ENCODE measurements around the gene DDIT4L. TPM values are rescaled to one million over a fixed set of nuclear protein-coding genes. Genes with fewer than 3 reads are reported as not detected.

The DDIT4L gene
- total and polyA plus RNA-seq, 2 of the 13 experiments (the other 11 are each of a cell fraction or from before 2014, with no cell fraction given), result not detected

DNA sequence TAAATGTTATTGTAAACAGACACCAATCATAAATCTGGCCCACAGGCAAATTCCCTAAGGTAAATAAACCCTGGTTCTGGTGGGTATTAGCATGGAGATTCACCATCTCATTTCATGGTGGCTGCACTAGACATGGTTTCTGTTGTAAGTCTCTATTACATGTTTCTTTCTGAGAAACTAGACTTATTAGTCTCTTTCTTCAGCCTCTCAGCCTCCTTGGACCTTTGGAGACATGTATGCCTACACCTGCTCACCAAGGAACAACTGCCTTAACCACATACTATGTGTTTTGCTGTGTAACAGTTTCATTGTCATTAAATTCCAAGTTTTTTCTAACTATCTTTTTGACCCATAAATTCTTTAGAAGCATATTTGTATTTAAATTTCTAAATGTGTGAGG, 13.1 kb downstream of the DDIT4L start:
- Histone ChIP-seq H3K27ac (ENCODE audit: extremely low read length, insufficient read depth, low read length) (no peak overlapping the region), H3K9me3 (ENCODE audit: low read length) (no peaks in the 10 kb centered on the region), H3K36me3 (replicated peaks in 1 of 2; ENCODE audit: control insufficient read depth in 1 of 2, insufficient read depth in 2 of 2, low read length in 2 of 2) (no peaks in the 10 kb centered on the region), H2AFZ (ENCODE audit: low read length) (no peak overlapping the region), H3K4me2 (ENCODE audit: low read depth, low read length) (no peak overlapping the region), H3K4me1 (ENCODE audit: insufficient read depth, low read length) (no peaks in the 10 kb centered on the region), H4K20me1 (ENCODE audit: insufficient read depth, low read length) (no peaks in the 10 kb centered on the region), H3K79me2 (ENCODE audit: insufficient read depth, low read length) (no peaks in the 10 kb centered on the region), H3K9ac (ENCODE audit: insufficient read depth, low read depth, low read length) (no peak overlapping the region), H3K4me3 (replicated peaks in 1 of 3; ENCODE audit: insufficient read depth in 1 of 3, low read depth in 2 of 3, low read length in 3 of 3) (no peak overlapping the region), H3K27me3 (ENCODE audit: control insufficient read depth in 1 of 2, insufficient read depth in 2 of 2, low read length in 2 of 2) (no peaks in the 10 kb centered on the region)
- FAIRE-seq (no peak), DNase-seq (ENCODE audit: low spot score) (no peak), ATAC-seq (no peak)
- ChIA-PET CTCF (ENCODE audit: low intra/inter-chr PET ratio, low total read pairs) (no interaction called here), POLR2A (no interaction called here)
- no TSS peak for BruUV-seq (replicated peaks)
- TF ChIP-seq MAZ (IDR thresholded peaks at IDR 0.05; ENCODE audit: borderline replicate concordance, low read depth, low read length) (no peak), MAZ (CRISPR knock-in tag; IDR thresholded peaks at IDR 0.05; ENCODE audit: low read depth) (no peak), JUND (CRISPR knock-in tag; IDR thresholded peaks at IDR 0.05) (no peak), ZNF138 (CRISPR knock-in tag; IDR thresholded peaks at IDR 0.05; ENCODE audit: low read depth) (no peak), ZIK1 (CRISPR knock-in tag; IDR thresholded peaks at IDR 0.05; ENCODE audit: borderline replicate concordance, low read depth) (no peak), HMGA1 (CRISPR knock-in tag; conservative IDR thresholded peaks at IDR 0.05) (no peak), EHMT2 (IDR thresholded peaks at IDR 0.05; ENCODE audit: borderline replicate concordance, low read depth, low read length) (no peak), ARNT2 (CRISPR knock-in tag; IDR thresholded peaks at IDR 0.05; ENCODE audit: low read depth) (no peak), NFIC (IDR thresholded peaks at IDR 0.05; ENCODE audit: low read length) (no peak), BCL6 (CRISPR knock-in tag; IDR thresholded peaks at IDR 0.05) (no peak), ZNF619 (CRISPR knock-in tag; IDR thresholded peaks at IDR 0.05) (no peak), E2F5 (CRISPR knock-in tag; conservative IDR thresholded peaks at IDR 0.05) (no peak)
- in situ Hi-C loops (cut with HindIII; ENCODE audit: extremely low pct_ligation_motif_present, low pct_unique_long_range_greater_than_20kb) (no loop called here), intact Hi-C loops (cut with micrococcal nuclease; ENCODE audit: unreplicated experiment) (no loop called here)
